ENCODE data around the gene AK1. TPM values are rescaled to one million over a fixed set of nuclear protein-coding genes. Genes with fewer than 3 reads are reported as not detected.
A peak's percentile ranks its signal among the peaks of the same experiment; 100 is the strongest.

AK1 gene
- total RNA-seq, 2 donors from 2014 or later: 22.2 to 123 TPM

DNA sequence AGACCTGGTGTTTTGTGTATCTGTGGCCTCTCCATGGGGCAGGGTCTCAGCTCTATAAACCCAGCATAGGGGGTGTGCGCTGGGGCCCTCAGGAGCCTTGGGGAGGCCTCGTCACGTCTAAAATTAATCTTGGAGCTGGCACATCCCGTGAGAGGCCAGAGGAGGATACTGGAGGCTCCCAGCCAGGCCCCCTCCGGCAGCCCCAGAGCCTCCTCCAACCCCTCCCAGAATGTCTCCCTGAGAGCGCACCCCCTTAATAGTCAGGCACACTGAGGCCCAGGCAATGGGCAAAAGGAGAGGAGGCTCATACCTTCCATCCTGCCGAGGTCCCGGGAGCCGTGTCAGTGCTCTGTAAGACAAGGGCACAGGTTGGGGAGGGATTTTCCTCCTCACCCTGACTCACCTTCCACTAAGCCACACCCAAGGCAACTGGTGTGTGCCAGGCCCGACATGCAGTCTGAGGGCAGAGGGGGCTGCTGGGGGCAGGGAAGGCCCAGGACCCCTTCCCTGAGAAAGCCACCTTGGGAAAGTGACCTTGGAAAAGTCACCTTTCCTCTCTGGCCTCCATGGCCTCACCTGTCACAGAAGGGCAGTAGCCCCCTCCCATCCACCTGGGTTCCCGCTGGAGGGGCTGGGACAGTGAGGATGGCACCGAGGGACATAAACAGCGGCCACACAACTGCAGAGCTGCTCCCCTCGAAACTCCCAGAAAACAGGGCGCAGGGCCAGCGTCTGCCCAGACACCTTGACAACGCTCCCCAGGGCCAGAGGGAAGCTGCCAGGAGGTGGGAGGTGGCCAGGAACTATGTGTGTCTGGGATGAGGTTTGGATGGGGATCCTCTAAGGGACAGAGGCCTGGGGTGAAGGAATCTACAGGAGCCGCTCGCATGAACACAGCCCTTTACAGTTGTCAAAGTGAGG lies 2.9 kb downstream of the AK1 start:
- H3K4me1 ChIP-seq (replicated peaks): peaks cover 8% of the 10 kb centered on the region

DNA sequence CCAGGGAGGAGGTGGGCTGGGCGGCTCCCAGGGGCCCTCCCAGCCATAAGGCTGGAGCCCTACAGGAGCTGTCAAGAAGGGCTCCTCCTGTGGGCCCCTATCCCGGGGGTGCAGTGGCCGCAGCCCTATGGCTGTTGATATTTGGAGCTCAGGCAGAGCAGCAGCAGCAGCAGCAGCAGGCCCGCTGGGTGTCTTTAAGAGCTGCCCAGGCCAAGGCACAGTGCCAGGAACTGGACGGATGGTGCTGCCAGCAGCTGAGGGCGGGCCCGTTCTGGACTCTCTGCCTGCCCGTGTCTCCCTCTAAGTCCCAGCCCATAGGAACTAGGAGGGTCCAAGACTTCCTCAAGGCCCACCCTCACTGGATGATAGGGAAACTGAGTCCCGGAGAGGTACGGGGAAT lies 3.6 kb downstream of the AK1 start:
- intact Hi-C loops (cut with DNase I): loop anchor here (5.0 kb wide), 2 partner anchors 38 to 282 kb away; no protein-coding TSS in a partner anchor
- H3K4me1 ChIP-seq (replicated peaks): peaks cover 8% of the 10 kb centered on the region
- peak; percentile 76 for DNase-seq (ENCODE audit: low spot score)
- no peaks in the 10 kb centered on the region for H3K9me3 ChIP-seq
- no peak overlapping the region for H3K4me3 ChIP-seq
- WGBS: 39% methylated on average over 10 of the region's 10 CpGs
- H3K27me3 ChIP-seq (replicated peaks; ENCODE audit: insufficient read depth): no peaks in the 10 kb centered on the region
- no peak overlapping the region for H3K27ac ChIP-seq
- H3K36me3 ChIP-seq: no peaks in the 10 kb centered on the region
- TF ChIP-seq, protein P1, sequence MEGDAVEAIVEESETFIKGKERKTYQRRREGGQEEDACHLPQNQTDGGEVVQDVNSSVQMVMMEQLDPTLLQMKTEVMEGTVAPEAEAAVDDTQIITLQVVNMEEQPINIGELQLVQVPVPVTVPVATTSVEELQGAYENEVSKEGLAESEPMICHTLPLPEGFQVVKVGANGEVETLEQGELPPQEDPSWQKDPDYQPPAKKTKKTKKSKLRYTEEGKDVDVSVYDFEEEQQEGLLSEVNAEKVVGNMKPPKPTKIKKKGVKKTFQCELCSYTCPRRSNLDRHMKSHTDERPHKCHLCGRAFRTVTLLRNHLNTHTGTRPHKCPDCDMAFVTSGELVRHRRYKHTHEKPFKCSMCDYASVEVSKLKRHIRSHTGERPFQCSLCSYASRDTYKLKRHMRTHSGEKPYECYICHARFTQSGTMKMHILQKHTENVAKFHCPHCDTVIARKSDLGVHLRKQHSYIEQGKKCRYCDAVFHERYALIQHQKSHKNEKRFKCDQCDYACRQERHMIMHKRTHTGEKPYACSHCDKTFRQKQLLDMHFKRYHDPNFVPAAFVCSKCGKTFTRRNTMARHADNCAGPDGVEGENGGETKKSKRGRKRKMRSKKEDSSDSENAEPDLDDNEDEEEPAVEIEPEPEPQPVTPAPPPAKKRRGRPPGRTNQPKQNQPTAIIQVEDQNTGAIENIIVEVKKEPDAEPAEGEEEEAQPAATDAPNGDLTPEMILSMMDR (IDR thresholded peaks at IDR 0.05): no peak
- TF ChIP-seq POLR2AphosphoS5 (IDR thresholded peaks at IDR 0.05) (peak; percentile 45), POLR2A (IDR thresholded peaks at IDR 0.05) (no peak)

More for the DNA sequence above, 2.9 kb downstream of the AK1 start:
- Histone ChIP-seq H3K9me3 (no peaks in the 10 kb centered on the region), H3K27me3 (replicated peaks; ENCODE audit: insufficient read depth) (no peaks in the 10 kb centered on the region), H3K4me3 (no peak overlapping the region), H3K36me3 (no peaks in the 10 kb centered on the region), H3K27ac (no peak overlapping the region)
- DNase-seq (ENCODE audit: low spot score): no peak
- intact Hi-C loops (cut with DNase I): loop anchor here (5.0 kb wide), 3 partner anchors 38 to 282 kb away; partner anchors contain the start of gene TOR2A
- 67% methylated on average over 19 of the region's 19 CpGs for WGBS
- no peak for TF ChIP-seq POLR2A (IDR thresholded peaks at IDR 0.05)

DNA sequence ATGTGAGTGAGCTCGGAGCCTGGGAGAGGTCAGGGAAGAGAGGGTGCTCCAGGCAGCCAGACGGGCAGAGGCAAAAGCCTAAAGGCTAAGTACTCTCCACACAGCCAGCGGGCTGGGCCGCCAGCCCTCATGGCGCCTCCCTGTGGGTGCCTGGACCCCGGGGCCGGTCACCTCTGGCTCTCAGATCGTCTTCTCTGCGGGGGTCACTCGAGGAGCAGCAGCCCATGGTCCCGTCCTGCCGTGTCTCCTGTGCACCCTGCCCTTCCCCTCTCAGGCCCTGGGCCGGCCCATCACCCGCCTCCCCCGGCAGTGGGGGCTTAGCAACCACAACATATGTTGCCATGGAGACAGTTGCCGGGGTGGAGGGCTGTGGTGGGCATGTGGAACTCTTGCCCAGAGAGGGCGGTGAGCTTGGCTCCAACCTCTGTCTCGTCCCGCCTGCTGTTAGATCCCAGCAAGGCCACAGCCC lies 4.2 kb downstream of the AK1 start:
- Histone ChIP-seq H3K9me3 (no peaks in the 10 kb centered on the region), H3K27ac (no peak overlapping the region), H3K4me3 (no peak overlapping the region), H3K27me3 (replicated peaks; ENCODE audit: insufficient read depth) (no peaks in the 10 kb centered on the region), H3K4me1 (replicated peaks) (peaks cover 8% of the 10 kb centered on the region), H3K36me3 (no peaks in the 10 kb centered on the region)
- TF ChIP-seq, protein P1 (IDR thresholded peaks at IDR 0.05): no peak
- TF ChIP-seq POLR2A (IDR thresholded peaks at IDR 0.05) (no peak), POLR2AphosphoS5 (IDR thresholded peaks at IDR 0.05) (no peak)
- DNase-seq (ENCODE audit: low spot score): no peak
- WGBS: 82% methylated on average over 11 of the region's 19 CpGs
- intact Hi-C loops (cut with DNase I): loop anchor here (5.0 kb wide), 2 partner anchors 39 to 281 kb away; no protein-coding TSS in a partner anchor

DNA sequence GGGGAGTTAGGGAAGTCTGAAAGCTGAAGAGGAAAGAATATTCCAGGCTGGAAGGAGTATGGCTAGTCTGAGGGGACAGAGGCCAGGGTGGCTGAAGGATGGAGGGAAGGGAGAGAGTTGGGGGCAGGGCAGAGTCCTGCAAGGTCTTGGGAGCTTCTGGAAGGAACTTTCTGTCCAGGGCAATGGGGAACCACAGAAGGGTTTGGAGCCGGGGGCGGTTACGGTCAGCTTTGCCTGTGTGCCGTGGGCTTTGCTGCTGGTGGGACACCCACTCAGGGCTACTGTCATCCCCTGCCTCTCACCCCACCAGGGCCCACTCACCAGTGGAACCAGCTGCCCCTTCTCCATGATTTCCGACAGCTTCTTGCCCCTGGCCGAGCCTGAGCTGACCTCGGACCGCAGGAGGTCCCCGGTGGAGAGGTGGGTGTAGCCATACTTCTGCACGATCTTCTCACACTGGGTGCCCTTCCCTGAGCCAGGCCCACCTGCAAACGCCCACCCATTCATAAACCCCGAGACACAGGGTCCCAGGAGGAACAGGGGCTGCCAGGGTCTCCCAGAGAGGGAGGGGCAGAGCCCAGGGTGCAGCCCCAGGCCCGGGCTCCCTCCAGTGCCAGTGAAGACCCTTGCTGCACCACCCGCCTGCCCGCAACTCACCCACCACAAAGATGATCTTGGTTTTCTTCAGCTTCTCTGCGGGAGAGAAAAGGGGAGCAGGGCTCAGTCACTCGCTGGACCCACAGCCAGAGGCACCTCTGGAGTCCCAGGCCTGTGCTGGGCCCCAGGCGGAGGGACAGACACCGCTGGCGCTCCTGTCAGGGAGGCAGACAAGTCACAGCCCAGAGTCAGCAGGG lies 4.9 kb downstream of the AK1 start:
- WGBS: 88% methylated on average over 20 of the region's 20 CpGs
- Histone ChIP-seq H3K27me3 (replicated peaks; ENCODE audit: insufficient read depth) (no peaks in the 10 kb centered on the region), H3K27ac (no peak overlapping the region), H3K4me1 (replicated peaks) (peaks cover 8% of the 10 kb centered on the region), H3K36me3 (no peaks in the 10 kb centered on the region), H3K4me3 (no peak overlapping the region), H3K9me3 (no peaks in the 10 kb centered on the region)
- no peak for DNase-seq (ENCODE audit: low spot score)
- intact Hi-C loops (cut with DNase I): loop anchor here (5.0 kb wide), 2 partner anchors 40 to 280 kb away; no protein-coding TSS in a partner anchor
- TF ChIP-seq, protein P1 (IDR thresholded peaks at IDR 0.05): no peak

DNA sequence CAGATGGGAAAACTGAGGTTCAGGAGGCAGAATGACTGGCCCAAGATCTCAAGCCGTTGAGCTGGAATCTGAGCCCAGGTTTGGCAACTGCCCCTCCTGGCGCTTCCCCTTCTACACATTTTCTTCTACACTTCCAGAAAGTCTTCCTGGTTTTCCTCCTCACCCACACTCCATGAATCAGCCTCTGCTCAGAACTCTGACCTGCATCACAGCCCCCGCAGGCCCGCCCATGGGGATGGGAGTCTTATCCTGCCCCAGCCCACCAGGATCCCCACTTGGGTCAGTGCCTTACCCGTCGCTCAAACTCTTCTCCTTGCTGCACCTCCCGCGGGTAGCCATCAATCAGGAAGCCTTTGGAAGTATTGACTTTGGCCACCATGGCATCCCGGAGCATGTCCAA lies 5.9 kb downstream of the AK1 start:
- Histone ChIP-seq H3K27me3 (replicated peaks; ENCODE audit: insufficient read depth) (no peaks in the 10 kb centered on the region), H3K9me3 (no peaks in the 10 kb centered on the region), H3K27ac (no peak overlapping the region), H3K36me3 (no peaks in the 10 kb centered on the region), H3K4me3 (no peak overlapping the region), H3K4me1 (replicated peaks) (peaks cover 8% of the 10 kb centered on the region)
- no peak for TF ChIP-seq POLR2A (IDR thresholded peaks at IDR 0.05)
- TF ChIP-seq POLR2AphosphoS5 (IDR thresholded peaks at IDR 0.05): no peak
- TF ChIP-seq, protein P1 (IDR thresholded peaks at IDR 0.05): no peak
- WGBS: 88% methylated on average over 9 of the region's 9 CpGs
- intact Hi-C loops (cut with DNase I): loop anchor here (5.0 kb wide), 2 partner anchors 41 to 279 kb away; no protein-coding TSS in a partner anchor
- DNase-seq (ENCODE audit: low spot score): no peak
